T-helper 2 cell treated with Interferon-gamma antibody and Interleukin-4, amounts not matched to agents 5 μg/mL and 100 μg/mL, for 36 hours (primary cell): ENCODE data around the gene EFNB2.

Source experiments
- DNase-seq: peaks from one replicate; pipeline ENCODE4 v3.0.0; 2021; ENCODE audit warnings: low spot score
- H3K27ac Mint-ChIP-seq: one replicate; pipeline ENCODE4 v1.8.0; 2021; ENCODE audit warnings: mild to moderate bottlenecking, mixed read lengths
- H3K27me3 Mint-ChIP-seq: one replicate; pipeline ENCODE4 v1.8.0; 2021; ENCODE audit warnings: low read depth, mixed read lengths
- H3K36me3 Mint-ChIP-seq: one replicate; pipeline ENCODE4 v1.8.0; 2021; ENCODE audit warnings: low read depth, mixed read lengths
- H3K4me1 Mint-ChIP-seq: one replicate; pipeline ENCODE4 v1.8.0; 2021; ENCODE audit warnings: low read depth, mixed read lengths
- H3K4me3 Mint-ChIP-seq: one replicate; pipeline ENCODE4 v1.8.0; 2022; ENCODE audit warnings: mild to moderate bottlenecking, moderate library complexity, mixed read lengths
- H3K9me3 Mint-ChIP-seq: one replicate; pipeline ENCODE4 v1.8.0; 2021; ENCODE audit warnings: mixed read lengths

EFNB2 gene

DNA sequence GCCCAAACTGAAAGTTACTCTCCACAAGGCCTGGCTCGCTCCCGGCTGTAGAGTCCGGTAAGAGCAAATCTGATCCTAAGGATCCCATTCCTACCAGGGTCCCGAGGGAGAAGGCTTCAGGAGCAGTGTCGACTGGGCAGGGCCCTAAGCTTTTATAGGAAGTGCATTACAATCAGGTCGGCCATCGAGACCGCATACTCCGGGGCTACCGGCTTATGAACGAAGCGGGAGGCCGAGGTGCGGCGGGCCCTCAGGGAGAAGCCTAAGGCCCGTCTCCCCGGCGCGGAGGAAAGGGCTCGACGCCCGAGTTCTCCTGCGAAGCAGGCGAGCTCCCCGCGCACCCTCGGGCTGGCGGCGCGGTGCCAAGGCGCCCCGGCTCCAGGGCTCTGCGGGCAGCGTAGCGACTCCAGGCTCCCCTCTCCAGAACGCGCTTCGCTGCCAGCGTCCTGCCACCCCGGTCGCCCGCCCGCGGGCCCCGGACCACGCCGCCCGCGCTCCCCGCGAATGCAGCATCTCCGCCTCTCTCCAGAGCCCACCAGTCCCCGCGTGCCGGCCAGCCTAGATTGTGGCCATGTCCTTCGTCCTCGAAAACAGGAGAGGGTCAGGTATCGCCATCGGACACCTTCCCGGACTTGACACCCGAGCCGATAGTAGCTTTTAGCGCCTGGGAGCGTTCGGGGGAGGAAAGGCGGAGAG, 1.4 kb downstream of the EFNB2 start:
- Mint-ChIP-seq H3K9me3 (no peaks in the 10 kb centered on the region), H3K27ac (no peak overlapping the region), H3K4me1 (peaks cover 15% of the 10 kb centered on the region), H3K4me3 (peak overlapping the region; percentile 62), H3K27me3 (peaks cover 51% of the 10 kb centered on the region), H3K36me3 (no peaks in the 10 kb centered on the region)
- peak; percentile 11 for DNase-seq

DNA sequence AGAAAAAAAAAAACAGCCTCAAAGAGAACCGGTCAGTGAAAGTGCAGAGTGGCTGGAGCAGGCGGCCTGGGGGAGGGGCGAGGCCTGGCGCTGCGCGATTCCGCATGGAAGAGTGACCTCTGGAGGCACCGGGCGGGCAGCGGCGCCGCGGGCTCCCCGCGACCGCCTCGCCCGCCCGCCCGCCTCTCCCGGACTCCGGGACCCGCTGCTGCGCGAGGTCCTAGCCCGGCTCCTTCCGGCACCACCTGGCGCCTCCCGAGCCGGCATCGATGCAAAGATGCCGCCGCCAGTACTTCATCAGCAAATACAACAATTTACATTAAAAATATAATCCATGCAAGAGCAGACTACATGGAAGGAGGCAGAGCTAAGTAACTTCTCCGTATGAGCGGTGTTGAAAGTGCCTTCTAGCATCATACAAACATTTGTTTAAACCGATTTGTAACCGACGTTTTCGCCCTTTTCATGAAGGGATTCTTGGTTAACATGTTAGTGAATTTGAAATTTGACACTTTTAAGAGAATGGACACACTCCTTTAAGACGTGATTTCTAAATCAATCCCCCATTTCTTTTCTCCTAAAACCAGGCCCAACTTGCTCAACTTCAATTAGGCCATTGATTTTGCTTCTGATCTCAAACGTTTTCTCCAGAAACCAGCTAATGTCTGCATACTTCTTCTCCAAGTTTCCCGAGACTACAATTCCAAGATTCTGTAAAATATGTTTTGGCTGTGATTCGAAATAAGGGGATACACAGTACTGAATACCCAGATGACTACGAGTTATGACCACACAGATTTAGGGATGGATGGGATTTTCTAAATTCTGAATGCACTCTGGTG, 2.1 kb downstream of the EFNB2 start:
- Mint-ChIP-seq H3K36me3 (no peaks in the 10 kb centered on the region), H3K4me1 (peaks cover 15% of the 10 kb centered on the region), H3K9me3 (no peaks in the 10 kb centered on the region), H3K27me3 (peaks cover 55% of the 10 kb centered on the region), H3K4me3 (peak overlapping the region; percentile 62), H3K27ac (no peak overlapping the region)
- DNase-seq: no peak

DNA sequence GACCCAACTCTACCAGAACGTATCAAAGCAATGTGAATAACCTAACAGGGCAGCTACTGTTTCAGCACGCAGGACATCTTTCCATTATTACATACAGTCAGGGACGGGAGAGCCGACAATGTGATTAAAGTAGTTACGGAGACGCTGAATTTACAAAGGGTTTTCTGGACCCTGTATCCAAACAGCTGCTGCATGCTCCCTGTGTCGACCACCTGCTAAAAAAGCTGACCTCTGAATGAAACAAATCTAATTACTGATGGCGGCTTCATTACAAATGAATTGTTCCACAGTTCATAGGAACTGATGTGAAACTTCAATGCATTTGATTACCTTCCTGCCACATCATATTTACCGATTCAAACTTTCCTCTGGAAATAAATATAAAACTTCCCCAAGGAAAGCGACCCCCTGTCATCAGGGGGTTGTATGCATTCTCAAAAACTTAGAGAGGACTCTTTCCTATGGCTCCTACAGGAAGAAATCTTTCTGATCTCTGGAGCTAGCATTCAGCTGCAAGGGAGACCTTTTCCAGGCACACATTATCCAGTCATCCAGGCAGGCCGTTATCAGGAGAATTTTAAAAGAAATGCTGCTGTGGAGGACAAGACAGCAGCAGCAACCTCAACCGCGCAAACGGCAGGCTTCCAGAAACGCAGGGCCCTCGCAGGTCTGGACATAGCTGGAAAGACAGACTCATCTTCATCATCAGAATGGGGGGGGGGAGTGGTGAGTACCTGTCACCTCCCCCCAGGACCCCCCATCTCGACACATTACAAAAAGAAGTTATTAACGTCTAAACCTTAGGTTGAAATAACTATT, 3.1 kb downstream of the EFNB2 start:
- H3K9me3 Mint-ChIP-seq: no peaks in the 10 kb centered on the region
- peaks cover 63% of the 10 kb centered on the region for H3K27me3 Mint-ChIP-seq
- peaks cover 15% of the 10 kb centered on the region for H3K4me1 Mint-ChIP-seq
- no peaks in the 10 kb centered on the region for H3K36me3 Mint-ChIP-seq
- H3K27ac Mint-ChIP-seq: no peak overlapping the region
- H3K4me3 Mint-ChIP-seq: peak overlapping the region; percentile 6
- no peak for DNase-seq

DNA sequence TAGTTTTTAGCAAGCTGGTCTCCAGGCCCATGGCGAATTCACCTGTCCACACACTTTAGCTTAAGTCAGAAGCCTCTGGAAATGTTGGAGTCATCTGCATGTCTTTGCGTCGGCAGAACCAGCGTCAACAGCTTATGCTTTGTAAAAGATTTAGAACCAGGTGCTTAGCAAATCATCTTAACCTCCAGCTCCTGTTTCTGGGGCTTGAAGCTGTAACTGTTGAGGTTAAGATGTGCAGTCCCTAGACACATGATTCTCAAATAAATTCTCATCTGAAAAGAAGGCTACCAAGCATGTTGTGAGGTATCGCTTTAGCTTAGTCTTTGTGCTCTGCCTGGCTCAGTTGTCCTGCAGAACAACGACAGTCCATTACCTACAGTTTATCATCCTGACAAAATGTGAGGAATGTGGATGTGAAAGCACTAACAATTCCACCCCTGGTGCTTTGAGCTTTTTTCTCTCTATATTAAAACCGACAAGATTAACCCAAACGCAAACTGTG, 4.4 kb downstream of the EFNB2 start:
- Mint-ChIP-seq H3K27me3 (peaks cover 62% of the 10 kb centered on the region), H3K27ac (no peak overlapping the region), H3K4me1 (peaks cover 11% of the 10 kb centered on the region), H3K4me3 (no peak overlapping the region), H3K36me3 (no peaks in the 10 kb centered on the region), H3K9me3 (no peaks in the 10 kb centered on the region)
- no peak for DNase-seq

DNA sequence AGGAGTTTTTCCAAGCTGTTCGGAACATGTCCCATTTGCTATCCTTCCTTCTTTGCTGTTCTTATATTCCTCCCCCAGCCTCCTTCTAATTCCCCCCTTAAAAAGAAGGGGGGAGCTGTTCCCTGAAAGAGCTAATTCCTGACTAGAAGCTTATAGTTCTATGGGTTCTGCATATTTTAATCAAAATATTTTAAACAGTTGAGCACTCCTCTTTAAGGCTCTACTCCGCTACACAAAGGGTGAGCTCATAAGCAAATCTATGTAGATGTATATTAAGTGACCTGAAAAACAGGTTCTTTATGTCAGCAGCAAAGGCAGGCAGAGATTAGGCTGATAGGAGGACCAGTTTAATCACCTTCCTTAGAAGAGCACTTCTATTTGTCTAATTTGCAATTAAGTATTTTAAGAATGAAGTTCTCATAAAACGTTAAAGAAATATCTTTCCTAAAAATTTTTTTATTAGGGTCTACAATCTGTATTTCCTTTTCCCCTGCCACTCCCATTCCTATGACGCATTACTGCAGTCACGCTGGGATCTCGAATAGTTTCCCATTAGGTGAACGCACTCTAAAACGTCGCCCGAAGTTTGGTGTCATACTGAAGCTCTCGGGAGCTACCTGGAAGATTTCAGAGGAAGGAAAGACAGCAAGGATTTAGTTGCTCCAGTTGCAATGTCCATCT, 5.2 kb downstream of the EFNB2 start:
- peaks cover 67% of the 10 kb centered on the region for H3K27me3 Mint-ChIP-seq
- H3K9me3 Mint-ChIP-seq: no peaks in the 10 kb centered on the region

DNA sequence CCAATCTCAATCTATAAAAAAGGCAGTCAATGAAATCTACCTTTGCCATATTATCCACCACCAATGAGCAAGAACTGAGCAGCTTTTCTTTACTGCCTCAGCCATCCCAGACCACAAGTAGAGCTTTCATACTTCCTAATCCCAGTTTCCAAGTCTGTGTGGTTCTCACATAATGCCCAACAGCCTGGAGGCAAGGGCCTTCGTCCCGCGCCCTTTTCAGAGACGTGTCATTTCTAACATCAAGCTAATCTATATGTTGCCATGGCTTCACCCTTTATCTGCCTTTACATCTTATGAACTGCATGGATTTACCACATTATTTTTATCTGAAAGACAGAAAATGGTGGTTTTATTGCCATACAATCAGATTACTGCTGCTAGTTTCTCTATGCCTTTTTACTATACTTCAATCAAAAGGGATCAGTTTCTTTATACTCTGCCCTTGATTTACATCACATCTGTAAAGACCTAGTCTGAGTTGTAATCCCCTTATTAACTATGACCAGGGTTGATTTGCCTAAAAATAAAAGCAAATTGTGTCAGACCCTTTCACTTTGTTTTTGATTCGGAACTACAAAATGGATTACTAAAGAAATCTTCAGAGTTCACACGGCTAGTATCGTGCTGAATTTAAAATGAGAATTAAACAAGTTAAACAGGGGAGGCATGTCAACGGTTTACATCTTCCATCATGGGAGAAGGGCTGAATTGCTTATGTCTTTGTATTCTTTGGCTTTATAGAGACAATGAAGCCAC, 5.9 kb downstream of the EFNB2 start:
- Mint-ChIP-seq H3K27me3 (peaks cover 67% of the 10 kb centered on the region), H3K9me3 (no peaks in the 10 kb centered on the region), H3K4me1 (peaks cover 11% of the 10 kb centered on the region), H3K36me3 (no peaks in the 10 kb centered on the region), H3K27ac (no peak overlapping the region), H3K4me3 (no peak overlapping the region)
- no peak for DNase-seq

More for the DNA sequence above, 5.2 kb downstream of the EFNB2 start:
- Mint-ChIP-seq H3K36me3 (no peaks in the 10 kb centered on the region), H3K4me1 (peaks cover 11% of the 10 kb centered on the region), H3K4me3 (no peak overlapping the region), H3K27ac (no peak overlapping the region)
- DNase-seq: no peak

DNA sequence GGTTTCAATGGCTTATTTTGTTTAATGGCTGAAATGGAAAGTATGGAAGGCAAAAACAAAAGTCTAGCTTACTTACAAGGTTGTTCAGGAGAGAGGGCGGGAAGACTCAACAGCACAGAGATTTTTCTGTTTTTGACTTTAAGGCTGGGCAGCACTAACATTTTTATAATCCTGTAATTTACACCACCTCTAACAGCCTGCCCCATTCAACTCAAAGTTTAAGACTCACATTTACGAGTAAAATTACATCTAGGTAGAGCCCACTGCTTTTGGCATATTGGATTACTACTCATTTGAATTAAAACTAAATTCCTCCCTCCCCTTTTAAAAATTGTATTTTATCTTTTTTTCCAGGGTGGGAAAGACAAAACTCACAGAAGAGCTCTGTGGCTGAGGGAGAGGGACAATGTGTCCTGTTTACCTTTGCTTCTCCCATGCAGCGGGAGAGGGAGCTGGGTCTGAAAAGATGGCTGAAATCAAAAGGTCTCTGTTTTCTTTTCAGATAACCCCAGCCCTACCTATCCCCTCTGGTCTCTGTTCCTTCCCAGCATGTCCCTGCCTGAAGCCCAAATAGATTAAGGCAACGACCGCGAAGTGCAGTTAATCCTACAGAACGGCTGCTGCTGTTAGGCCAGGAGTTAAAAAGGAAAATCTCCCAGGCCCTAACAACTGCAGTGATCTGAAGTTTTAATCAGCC, 6.6 kb downstream of the EFNB2 start:
- Mint-ChIP-seq H3K27ac (no peak overlapping the region), H3K36me3 (no peaks in the 10 kb centered on the region), H3K9me3 (no peaks in the 10 kb centered on the region), H3K4me3 (no peak overlapping the region), H3K4me1 (peaks cover 10% of the 10 kb centered on the region), H3K27me3 (peaks cover 64% of the 10 kb centered on the region)
- no peak for DNase-seq

DNA sequence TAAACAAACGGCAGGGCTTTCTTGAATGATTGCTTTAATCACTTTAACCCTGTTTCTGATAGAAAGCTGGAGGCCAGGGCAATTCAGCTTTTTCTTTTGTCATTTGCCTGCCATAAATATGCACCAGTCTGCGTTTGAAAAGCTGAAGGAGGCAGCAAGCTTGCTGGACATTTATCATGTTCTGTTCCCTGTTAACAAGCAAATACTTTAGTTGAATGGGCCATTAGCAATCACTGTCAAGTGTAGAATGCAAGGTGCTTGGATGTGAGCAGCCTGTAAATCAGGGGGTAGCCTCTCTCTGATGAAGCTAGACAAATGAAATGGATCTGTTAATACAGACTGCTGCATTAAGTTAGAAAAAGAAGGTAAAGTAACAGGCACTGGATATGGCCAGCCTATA, 7.6 kb downstream of the EFNB2 start:
- H3K27me3 Mint-ChIP-seq: peaks cover 55% of the 10 kb centered on the region
- H3K4me3 Mint-ChIP-seq: no peak overlapping the region
- H3K4me1 Mint-ChIP-seq: peaks cover 4% of the 10 kb centered on the region
- H3K27ac Mint-ChIP-seq: no peak overlapping the region
- no peak for DNase-seq
- no peaks in the 10 kb centered on the region for H3K9me3 Mint-ChIP-seq
- H3K36me3 Mint-ChIP-seq: no peaks in the 10 kb centered on the region

DNA sequence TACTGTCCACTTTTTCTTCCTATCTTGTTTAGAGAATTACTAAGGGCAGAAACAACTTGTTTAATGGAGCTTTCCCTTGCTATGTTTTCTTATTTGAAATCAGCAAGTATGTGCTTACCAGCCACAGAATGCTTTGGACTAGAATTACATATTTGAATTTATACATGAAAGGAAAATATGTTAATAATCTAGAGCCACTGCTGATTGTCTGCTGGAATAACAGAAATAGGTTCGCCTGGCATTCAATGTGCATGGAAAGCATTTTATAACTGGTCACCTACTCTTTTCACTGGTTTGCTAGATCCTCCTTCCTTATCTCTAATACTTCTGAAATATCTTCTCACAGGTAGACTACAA, 8.0 kb downstream of the EFNB2 start:
- H3K27me3 Mint-ChIP-seq: peaks cover 51% of the 10 kb centered on the region
- no peak overlapping the region for H3K4me3 Mint-ChIP-seq
- no peaks in the 10 kb centered on the region for H3K36me3 Mint-ChIP-seq
- H3K27ac Mint-ChIP-seq: no peak overlapping the region
- no peaks in the 10 kb centered on the region for H3K9me3 Mint-ChIP-seq
- H3K4me1 Mint-ChIP-seq: peaks cover under 1% of the 10 kb centered on the region
- no peak for DNase-seq

DNA sequence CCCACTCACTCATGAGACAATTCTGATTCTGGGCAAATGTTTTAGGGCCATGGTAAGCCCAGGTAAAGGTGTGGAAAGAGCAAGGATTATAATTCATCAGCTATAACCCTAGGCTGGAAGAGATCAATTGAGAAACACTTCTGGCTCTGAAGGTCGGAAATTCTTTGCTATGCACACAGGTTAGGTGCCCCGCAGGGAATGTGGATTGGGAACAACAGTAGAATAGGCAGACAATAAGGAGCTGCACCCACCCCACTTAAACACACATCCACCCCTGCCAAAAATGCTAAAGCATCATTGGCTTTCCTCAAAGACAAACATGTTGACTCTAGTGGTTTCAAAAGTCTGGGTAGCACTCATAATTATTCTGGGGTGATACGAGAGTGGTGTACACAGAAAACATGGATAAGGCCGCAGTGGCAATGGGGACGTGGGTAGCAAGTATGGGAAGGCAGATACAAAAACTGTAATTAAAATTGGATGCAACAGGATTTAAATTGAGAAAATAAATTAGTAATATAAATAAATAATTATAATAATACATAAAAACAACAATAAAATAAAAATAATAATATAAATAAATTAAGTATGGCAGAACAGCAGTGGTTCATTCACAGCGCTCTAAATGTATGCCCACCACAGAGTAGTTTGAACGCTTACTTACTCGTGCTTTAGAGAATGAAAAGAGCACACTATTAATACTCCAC, 8.6 kb downstream of the EFNB2 start:
- no peaks in the 10 kb centered on the region for H3K4me1 Mint-ChIP-seq
- no peaks in the 10 kb centered on the region for H3K9me3 Mint-ChIP-seq
- H3K36me3 Mint-ChIP-seq: no peaks in the 10 kb centered on the region
- no peak for DNase-seq
- H3K27me3 Mint-ChIP-seq: peaks cover 46% of the 10 kb centered on the region
- H3K27ac Mint-ChIP-seq: no peak overlapping the region
- no peak overlapping the region for H3K4me3 Mint-ChIP-seq

DNA sequence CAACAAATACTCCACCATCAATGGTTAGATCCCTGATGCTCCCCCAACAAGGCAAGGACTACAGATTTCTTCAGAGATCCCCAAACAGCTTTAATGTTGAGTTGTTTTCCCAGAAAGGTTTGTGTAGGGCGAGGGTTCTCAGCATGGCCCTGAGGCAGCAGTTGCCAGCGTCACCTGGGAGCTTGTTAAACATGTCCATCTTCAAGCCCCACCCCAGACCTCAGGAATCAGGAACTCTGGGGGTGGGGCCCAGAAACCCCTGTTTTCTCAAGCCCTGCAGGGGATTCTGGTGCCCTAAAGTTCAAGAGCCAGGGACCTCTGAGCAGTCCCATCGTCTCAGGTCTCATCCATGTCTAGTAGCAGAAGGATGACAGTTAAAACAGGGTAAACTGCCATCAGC, 9.6 kb downstream of the EFNB2 start:
- H3K27me3 Mint-ChIP-seq: peaks cover 37% of the 10 kb centered on the region

DNA sequence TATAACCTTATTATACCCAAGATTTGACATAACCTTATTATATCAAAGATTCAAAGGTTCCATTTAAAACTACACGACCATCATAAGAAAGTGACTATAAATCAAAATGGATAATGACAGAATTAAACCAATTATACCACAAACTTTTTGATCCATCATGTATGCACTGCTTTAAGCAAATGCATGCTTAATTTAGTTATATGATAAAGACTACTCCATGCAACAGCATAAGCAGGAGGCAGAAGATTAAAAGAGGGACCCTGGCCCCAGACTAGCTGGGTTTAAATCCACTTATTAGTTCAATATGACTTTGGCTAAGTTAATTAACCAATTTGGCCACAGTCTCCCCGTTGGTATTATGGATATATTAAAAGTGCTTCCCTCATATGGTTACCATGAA, 11.4 kb downstream of the EFNB2 start:
- DNase-seq: no peak
- H3K36me3 Mint-ChIP-seq: no peaks in the 10 kb centered on the region
- H3K9me3 Mint-ChIP-seq: no peaks in the 10 kb centered on the region
- H3K4me1 Mint-ChIP-seq: no peaks in the 10 kb centered on the region
- H3K27me3 Mint-ChIP-seq: peaks cover 24% of the 10 kb centered on the region
- no peak overlapping the region for H3K4me3 Mint-ChIP-seq
- no peak overlapping the region for H3K27ac Mint-ChIP-seq

More for the DNA sequence above, 9.6 kb downstream of the EFNB2 start:
- Mint-ChIP-seq H3K27ac (no peak overlapping the region), H3K4me3 (no peak overlapping the region), H3K36me3 (no peaks in the 10 kb centered on the region), H3K4me1 (no peaks in the 10 kb centered on the region), H3K9me3 (no peaks in the 10 kb centered on the region)
- no peak for DNase-seq
